Measurements from ENCODE around the gene KIF24.

- no peak for TF ChIP-seq GATA3 (IDR thresholded peaks at IDR 0.05; ENCODE audit: low read depth, low read length)
- TF ChIP-seq GATA2 (IDR thresholded peaks at IDR 0.05; ENCODE audit: low read depth, low read length) = no peak
These were observed 42.9 kb upstream of the KIF24 start for GRCh38 chr9:34371886-34372466.

Measured in SH-SY5Y (cell line).